ENCODE data around the gene UGT1A7.
"Not testable (repeated sequence)": the region's sequence is repeated elsewhere in the genome, so short reads cannot be mapped to it uniquely, and the experiment has no call there.

Gene UGT1A7

DNA sequence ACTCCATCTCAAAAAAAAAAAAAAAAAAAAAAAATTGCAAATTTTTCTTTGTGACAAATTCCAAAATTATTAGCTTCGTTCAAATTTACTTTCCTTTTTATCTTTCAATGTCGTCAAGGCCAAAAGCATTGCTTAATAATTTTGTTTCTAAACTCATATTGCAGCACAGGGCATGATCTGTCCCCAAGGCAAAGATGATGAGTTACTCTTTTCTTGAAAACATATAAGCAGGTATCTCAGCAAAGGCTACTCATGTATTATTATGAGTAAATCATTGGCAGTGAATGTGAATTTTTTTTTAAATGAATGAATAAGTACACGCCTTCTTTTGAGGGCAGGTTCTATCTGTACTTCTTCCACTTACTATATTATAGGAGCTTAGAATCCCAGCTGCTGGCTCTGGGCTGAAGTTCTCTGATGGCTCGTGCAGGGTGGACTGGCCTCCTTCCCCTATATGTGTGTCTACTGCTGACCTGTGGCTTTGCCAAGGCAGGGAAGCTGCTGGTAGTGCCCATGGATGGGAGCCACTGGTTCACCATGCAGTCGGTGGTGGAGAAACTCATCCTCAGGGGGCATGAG lies at the start of gene UGT1A7:
TSS of gene UGT1A7 (plus strand) at position 381 of the 579 bp plus-strand sequence. CDS start at position 418, 37 bp downstream.
- DNase-seq (ENCODE audit: low read depth in 3 of 3), result no peak

GRCh38 chr2:233636306-233636705 lies 45.4 kb upstream of the UGT1A7 start, which contains the start of gene UGT1A10:
Gene UGT1A10, plus strand, starts transcription at chr2:233636448. Its CDS starts 75 bp downstream, at chr2:233636523.
- DNase-seq (ENCODE audit: low read depth in 3 of 3), result not testable (repeated sequence)

DNA sequence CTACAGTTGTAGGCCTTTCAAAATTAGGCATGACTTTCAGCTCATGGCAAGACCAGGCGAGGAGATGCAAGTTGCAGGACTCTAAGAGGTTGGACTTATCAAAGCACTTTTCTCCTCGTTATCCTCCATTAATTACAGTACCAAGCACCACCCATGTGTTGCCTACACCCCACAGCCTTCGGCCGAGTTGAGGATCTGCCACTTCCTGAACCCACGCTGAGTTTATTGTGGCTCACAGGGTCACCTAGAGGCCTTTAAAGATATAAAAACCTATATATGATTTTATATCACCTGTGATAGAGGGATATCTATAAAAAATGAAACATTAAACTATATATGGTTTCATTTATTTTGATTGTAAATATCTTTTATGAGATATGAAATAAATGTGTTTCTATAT lies 42.9 kb upstream of the UGT1A7 start:
- no peak for DNase-seq (ENCODE audit: low read depth in 3 of 3)

- no peak for DNase-seq (ENCODE audit: low read depth in 3 of 3)
Observed at GRCh38 chr2:233639860-233640259, 41.8 kb upstream of the UGT1A7 start.

- DNase-seq (ENCODE audit: low read depth in 3 of 3), result no peak
Observed at GRCh38 chr2:233643128-233643527, 38.6 kb upstream of the UGT1A7 start.

- DNase-seq (ENCODE audit: low read depth in 3 of 3), result not testable (repeated sequence)
Observed at GRCh38 chr2:233646033-233646432, 35.7 kb upstream of the UGT1A7 start.

GRCh38 chr2:233650981-233651380 lies 30.7 kb upstream of the UGT1A7 start:
- DNase-seq (ENCODE audit: low read depth in 3 of 3), result no peak

DNA sequence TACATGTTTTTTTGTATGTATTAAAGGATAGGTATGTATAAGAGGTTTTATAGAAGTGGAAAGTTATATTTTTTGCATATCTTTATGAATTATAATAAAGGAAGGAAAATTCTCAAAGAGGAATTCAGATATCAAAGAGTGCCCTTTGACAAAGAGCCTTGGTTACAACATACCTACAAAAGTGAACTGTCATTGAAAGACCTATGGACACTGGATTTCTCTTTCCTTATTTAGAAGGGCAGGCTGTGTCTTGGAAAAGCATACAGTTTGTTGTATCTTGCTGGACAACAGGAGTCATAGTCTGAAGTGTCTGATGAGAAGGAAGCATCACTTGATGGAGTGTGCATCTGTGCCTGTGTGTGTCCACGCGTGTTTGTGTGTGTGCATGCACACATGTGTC lies 30.3 kb upstream of the UGT1A7 start:
- no peak for DNase-seq (ENCODE audit: low read depth in 3 of 3)

DNA sequence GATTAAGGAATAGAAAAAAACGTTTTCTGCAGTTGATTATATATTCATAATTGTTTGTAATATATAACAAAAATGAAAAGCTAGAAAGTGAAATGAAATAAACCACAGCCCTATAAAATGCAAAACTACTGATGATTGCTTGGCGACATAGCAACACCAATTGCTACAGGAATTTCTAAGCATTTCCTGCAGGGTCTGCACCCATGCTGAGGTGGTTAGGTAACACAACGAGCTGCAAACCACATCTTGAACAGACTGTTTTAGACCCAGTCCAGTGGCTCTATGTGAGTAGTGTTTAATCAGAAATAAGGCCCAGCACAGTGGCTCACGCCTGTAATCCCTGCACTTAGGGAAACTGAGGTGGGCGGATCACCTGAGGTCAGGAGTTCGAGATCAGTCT lies 27.2 kb upstream of the UGT1A7 start:
- no peak for DNase-seq (ENCODE audit: low read depth in 3 of 3)

- DNase-seq (ENCODE audit: low read depth in 3 of 3), result no peak
Observed at GRCh38 chr2:233655043-233655442, 26.7 kb upstream of the UGT1A7 start.

DNA sequence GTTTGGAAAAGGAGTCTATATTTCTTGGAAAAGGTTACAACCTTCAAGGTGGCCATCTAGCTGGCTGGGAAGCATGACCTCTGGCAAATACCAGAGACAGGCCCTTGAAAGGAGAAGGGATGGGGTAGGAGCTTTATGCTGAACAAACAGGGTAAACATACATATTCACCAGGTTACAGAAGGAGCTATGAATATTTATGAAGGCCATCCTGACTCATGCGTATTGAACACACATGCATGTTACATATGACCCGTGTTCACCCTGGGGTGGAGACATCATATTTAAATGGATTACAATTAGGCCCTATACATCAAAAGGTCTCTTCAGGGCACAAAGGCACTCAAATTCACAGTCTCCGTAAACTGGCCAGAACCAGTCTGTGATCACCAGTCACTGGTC lies 25.8 kb upstream of the UGT1A7 start:
- DNase-seq (ENCODE audit: low read depth in 3 of 3), result not testable (repeated sequence)

GRCh38 chr2:233656443-233656842 lies 25.3 kb upstream of the UGT1A7 start:
- DNase-seq (ENCODE audit: low read depth in 3 of 3), result no peak

GRCh38 chr2:233658610-233659009 lies 23.1 kb upstream of the UGT1A7 start:
- DNase-seq (ENCODE audit: low read depth in 3 of 3), result no peak

GRCh38 chr2:233663911-233664310 lies 17.8 kb upstream of the UGT1A7 start:
- no peak for DNase-seq (ENCODE audit: low read depth in 3 of 3)

GRCh38 chr2:233668605-233669260 lies 13.0 kb upstream of the UGT1A7 start:
- no peak for DNase-seq (ENCODE audit: low read depth in 3 of 3)

- no peak for DNase-seq (ENCODE audit: low read depth in 3 of 3)
Observed at GRCh38 chr2:233671290-233672161, 10.2 kb upstream of the UGT1A7 start, which contains the start of gene UGT1A9. Gene UGT1A9, plus strand, starts transcription at chr2:233671898. Its CDS starts 37 bp downstream, at chr2:233671935.

GRCh38 chr2:233672886-233673285 lies 8.8 kb upstream of the UGT1A7 start:
- DNase-seq (ENCODE audit: low read depth in 3 of 3), result no peak

DNA sequence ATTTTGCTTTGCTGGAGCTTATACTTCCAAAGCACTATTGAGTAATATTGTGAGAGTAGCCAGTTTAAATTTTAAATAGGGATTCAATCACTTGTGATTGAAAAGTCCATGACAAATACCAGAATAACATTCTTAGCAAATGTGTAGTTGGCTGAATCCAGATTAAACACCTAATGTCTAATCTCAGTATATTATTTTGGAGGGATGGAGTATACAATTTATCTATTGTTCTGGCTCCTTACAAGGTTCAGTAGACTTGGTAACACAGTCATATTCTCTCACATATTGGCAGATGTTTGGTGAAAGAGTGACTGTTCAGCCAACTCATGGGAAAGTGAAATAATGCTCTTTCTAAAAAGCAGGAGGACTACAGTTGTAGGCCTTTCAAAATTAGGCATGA lies 7.8 kb upstream of the UGT1A7 start:
- no peak for DNase-seq (ENCODE audit: low read depth in 3 of 3)

GRCh38 chr2:233674314-233674713 lies 7.4 kb upstream of the UGT1A7 start:
- no peak for DNase-seq (ENCODE audit: low read depth in 3 of 3)

DNA sequence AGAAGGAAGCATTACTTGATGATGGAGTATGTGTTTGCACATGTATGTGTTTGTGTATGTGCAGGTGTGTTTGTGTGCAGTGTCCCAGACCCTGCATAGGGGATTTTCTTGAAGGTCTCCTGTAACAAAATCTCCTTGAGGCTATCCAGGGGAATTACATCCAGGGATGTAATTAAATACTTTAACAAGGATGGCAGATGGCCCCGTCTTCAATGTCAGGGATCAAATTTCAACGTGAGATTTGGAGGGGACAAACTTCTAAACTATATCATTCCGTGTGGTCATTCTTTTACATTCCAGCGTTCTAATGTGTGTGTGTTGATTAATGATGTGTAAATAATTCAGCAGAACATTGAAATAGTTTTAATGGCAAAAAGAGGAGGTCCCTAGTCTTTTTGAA lies 6.7 kb upstream of the UGT1A7 start:
- no peak for DNase-seq (ENCODE audit: low read depth in 3 of 3)

DNA sequence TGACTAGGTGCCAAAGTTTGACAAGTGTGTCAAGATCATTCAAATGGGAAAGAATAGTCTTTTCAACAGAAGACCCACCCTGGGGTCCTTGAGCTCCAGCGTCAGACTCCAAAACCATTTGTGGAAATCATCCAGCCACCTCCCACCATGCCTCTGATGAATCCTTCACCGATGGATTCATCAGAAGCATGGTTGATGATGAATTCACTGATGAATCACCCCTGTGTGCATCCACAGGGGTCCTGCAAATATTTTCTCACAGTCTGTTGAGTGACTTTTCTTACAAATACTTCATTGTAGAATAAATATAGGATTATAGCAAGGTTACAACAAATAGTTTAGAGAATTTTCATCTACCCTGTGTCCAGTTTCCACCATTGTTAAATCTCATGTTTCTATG lies 5.7 kb upstream of the UGT1A7 start:
- DNase-seq (ENCODE audit: low read depth in 3 of 3), result no peak

DNA sequence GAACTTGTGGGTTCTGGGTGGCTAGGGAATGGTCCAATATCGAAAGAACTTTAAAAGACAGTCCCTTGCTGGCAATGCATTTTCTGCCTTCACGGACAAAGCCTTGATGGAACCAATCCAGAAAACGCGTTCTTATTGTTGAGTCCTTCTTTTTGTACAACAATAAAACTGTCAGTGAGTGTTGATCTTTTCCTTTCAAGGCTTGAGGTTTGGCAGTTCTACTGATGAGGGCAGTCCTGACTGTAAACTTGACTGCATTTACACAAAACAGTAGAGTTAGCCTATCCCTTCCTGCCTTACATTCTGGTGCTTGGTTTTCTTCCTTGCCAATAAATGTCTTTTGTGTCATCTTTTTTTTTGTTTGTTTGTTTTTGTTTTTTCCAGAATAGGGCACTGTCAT lies 2.5 kb upstream of the UGT1A7 start:
- no peak for DNase-seq (ENCODE audit: low read depth in 3 of 3)

Measured in stimulated activated CD4-positive, alpha-beta T cell treated with anti-CD3 and anti-CD28 coated beads, TNF-alpha, amount 100 ng/mL, for 4 hours (primary cell).